Daoy (cell line): ENCODE results near the gene SCN4A. TPM values are rescaled to one million over a fixed set of nuclear protein-coding genes. Genes with fewer than 3 reads are reported as not detected.

Source experiments
- DNase-seq: peaks from one replicate; pipeline ENCODE4 v3.0.0-alpha.2; 2015; ENCODE audit warnings: low read depth
- total RNA-seq: library from RNA; depleted of rRNA; stranded (reverse); fragments of >200 nt; shearing (Covaris generic); gene quantifications from 2 replicates; pipeline ENCODE4 v1.2.3, GENCODE V29; 2014

The SCN4A gene
- total RNA-seq, 1 experiment from 2014 or later = 0.06 TPM

- no peak for DNase-seq
Observed at GRCh38 chr17:64001763-64002529, 29.2 kb upstream of the SCN4A start.

GRCh38 chr17:64001091-64001579 lies 28.4 kb upstream of the SCN4A start:
- DNase-seq = no peak

- DNase-seq = no peak
Observed at GRCh38 chr17:63999680-64000531, 27.2 kb upstream of the SCN4A start.

GRCh38 chr17:63998721-63999679 lies 26.3 kb upstream of the SCN4A start:
- no peak for DNase-seq

GRCh38 chr17:63998050-63998720 lies 25.5 kb upstream of the SCN4A start, which contains the start of gene PRR29:
TSS of gene PRR29 (plus strand) at chr17:63998351. CDS start at chr17:63998365, 14 bp downstream.
- DNase-seq = peak; percentile 86

- no peak for DNase-seq
Observed at GRCh38 chr17:63997341-63998048, 24.8 kb upstream of the SCN4A start.

- DNase-seq = no peak
Observed at GRCh38 chr17:63996430-63997182, 23.9 kb upstream of the SCN4A start.

GRCh38 chr17:63995626-63996025 lies 22.9 kb upstream of the SCN4A start:
- DNase-seq = no peak

GRCh38 chr17:63993368-63993985 lies 20.8 kb upstream of the SCN4A start:
- DNase-seq = no peak

GRCh38 chr17:63991611-63992010 lies 18.9 kb upstream of the SCN4A start:
- DNase-seq = no peak

- no peak for DNase-seq
Observed at GRCh38 chr17:63989622-63990345, 17.1 kb upstream of the SCN4A start.

GRCh38 chr17:63988741-63989621 lies 16.3 kb upstream of the SCN4A start:
- DNase-seq = no peak

GRCh38 chr17:63988127-63988478 lies 15.4 kb upstream of the SCN4A start:
- DNase-seq = no peak

GRCh38 chr17:63987221-63988126 lies 14.8 kb upstream of the SCN4A start:
- DNase-seq = no peak

GRCh38 chr17:63986821-63987220 lies 14.1 kb upstream of the SCN4A start:
- no peak for DNase-seq

GRCh38 chr17:63985387-63986140 lies 12.8 kb upstream of the SCN4A start:
- DNase-seq = no peak
